IPS-18a (cell line): ENCODE data around the gene GPR180.

Experiments
- H3K27ac ChIP-seq: one replicate; pipeline ENCODE4 v1.5.1; 2013; ENCODE audit warnings: low read length
- H3K27me3 ChIP-seq: one replicate; pipeline ENCODE4 v1.6.1; 2013; ENCODE audit warnings: mild to moderate bottlenecking, low read length; ENCODE audit not compliant: control insufficient read depth, insufficient read depth
- H3K36me3 ChIP-seq: one replicate; pipeline ENCODE4 v1.6.1; 2013; ENCODE audit warnings: low read depth, low read length; ENCODE audit not compliant: control insufficient read depth
- H3K4me1 ChIP-seq: one replicate; pipeline ENCODE4 v1.6.1; 2013; ENCODE audit warnings: low read depth, low read length; ENCODE audit not compliant: control insufficient read depth
- H3K4me3 ChIP-seq: one replicate; pipeline ENCODE4 v1.5.1; 2013; ENCODE audit warnings: low read length
- H3K9ac ChIP-seq: one replicate; pipeline ENCODE4 v1.6.1; 2013; ENCODE audit warnings: mild to moderate bottlenecking, low read length, moderate library complexity
- H3K9me3 ChIP-seq: one replicate; pipeline ENCODE4 v1.6.1; 2013; ENCODE audit warnings: low read depth, low read length; ENCODE audit not compliant: control insufficient read depth

The GPR180 gene

GRCh38 chr13:94674609-94675348 lies 73.1 kb downstream of the GPR180 start:
- Histone ChIP-seq H3K9ac (no peak overlapping the region), H3K36me3 (no peaks in the 10 kb centered on the region), H3K27me3 (no peaks in the 10 kb centered on the region)

GRCh38 chr13:94677799-94678198 lies 76.1 kb downstream of the GPR180 start:
- no peak overlapping the region for H3K9ac ChIP-seq
- H3K27ac ChIP-seq = no peak overlapping the region
- peaks cover 13% of the 10 kb centered on the region for H3K4me1 ChIP-seq
- H3K9me3 ChIP-seq = no peaks in the 10 kb centered on the region
- no peaks in the 10 kb centered on the region for H3K36me3 ChIP-seq
- no peak overlapping the region for H3K4me3 ChIP-seq
- H3K27me3 ChIP-seq = no peaks in the 10 kb centered on the region

More at GRCh38 chr13:94674609-94675348, 73.1 kb downstream of the GPR180 start:
- H3K27ac ChIP-seq = no peak overlapping the region
- H3K4me3 ChIP-seq = no peak overlapping the region
- peaks cover 13% of the 10 kb centered on the region for H3K4me1 ChIP-seq
- H3K9me3 ChIP-seq = no peaks in the 10 kb centered on the region

- no peaks in the 10 kb centered on the region for H3K9me3 ChIP-seq
- H3K27me3 ChIP-seq = no peaks in the 10 kb centered on the region
- H3K9ac ChIP-seq = no peak overlapping the region
- no peak overlapping the region for H3K27ac ChIP-seq
- H3K4me3 ChIP-seq = no peak overlapping the region
- peaks cover 8% of the 10 kb centered on the region for H3K4me1 ChIP-seq
- H3K36me3 ChIP-seq = no peaks in the 10 kb centered on the region
Measured at GRCh38 chr13:94678845-94679244, 77.2 kb downstream of the GPR180 start.

GRCh38 chr13:94679614-94680013 lies 78.0 kb downstream of the GPR180 start:
- Histone ChIP-seq H3K27me3 (no peaks in the 10 kb centered on the region), H3K9ac (no peak overlapping the region), H3K4me1 (peaks cover under 1% of the 10 kb centered on the region), H3K36me3 (no peaks in the 10 kb centered on the region), H3K4me3 (no peak overlapping the region), H3K27ac (no peak overlapping the region), H3K9me3 (no peaks in the 10 kb centered on the region)

- H3K27ac ChIP-seq = no peak overlapping the region
- H3K4me1 ChIP-seq = no peaks in the 10 kb centered on the region
- H3K9ac ChIP-seq = no peak overlapping the region
- no peaks in the 10 kb centered on the region for H3K9me3 ChIP-seq
- H3K27me3 ChIP-seq = no peaks in the 10 kb centered on the region
- H3K4me3 ChIP-seq = no peak overlapping the region
- H3K36me3 ChIP-seq = no peaks in the 10 kb centered on the region
Measured at GRCh38 chr13:94682229-94682628, 80.6 kb downstream of the GPR180 start.

- no peaks in the 10 kb centered on the region for H3K36me3 ChIP-seq
- no peak overlapping the region for H3K4me3 ChIP-seq
- H3K9ac ChIP-seq = no peak overlapping the region
- no peaks in the 10 kb centered on the region for H3K4me1 ChIP-seq
- H3K27me3 ChIP-seq = no peaks in the 10 kb centered on the region
- no peaks in the 10 kb centered on the region for H3K9me3 ChIP-seq
- no peak overlapping the region for H3K27ac ChIP-seq
Measured at GRCh38 chr13:94683409-94683808, 81.8 kb downstream of the GPR180 start.
